Measurements from ENCODE around the gene SDF2.

DNA sequence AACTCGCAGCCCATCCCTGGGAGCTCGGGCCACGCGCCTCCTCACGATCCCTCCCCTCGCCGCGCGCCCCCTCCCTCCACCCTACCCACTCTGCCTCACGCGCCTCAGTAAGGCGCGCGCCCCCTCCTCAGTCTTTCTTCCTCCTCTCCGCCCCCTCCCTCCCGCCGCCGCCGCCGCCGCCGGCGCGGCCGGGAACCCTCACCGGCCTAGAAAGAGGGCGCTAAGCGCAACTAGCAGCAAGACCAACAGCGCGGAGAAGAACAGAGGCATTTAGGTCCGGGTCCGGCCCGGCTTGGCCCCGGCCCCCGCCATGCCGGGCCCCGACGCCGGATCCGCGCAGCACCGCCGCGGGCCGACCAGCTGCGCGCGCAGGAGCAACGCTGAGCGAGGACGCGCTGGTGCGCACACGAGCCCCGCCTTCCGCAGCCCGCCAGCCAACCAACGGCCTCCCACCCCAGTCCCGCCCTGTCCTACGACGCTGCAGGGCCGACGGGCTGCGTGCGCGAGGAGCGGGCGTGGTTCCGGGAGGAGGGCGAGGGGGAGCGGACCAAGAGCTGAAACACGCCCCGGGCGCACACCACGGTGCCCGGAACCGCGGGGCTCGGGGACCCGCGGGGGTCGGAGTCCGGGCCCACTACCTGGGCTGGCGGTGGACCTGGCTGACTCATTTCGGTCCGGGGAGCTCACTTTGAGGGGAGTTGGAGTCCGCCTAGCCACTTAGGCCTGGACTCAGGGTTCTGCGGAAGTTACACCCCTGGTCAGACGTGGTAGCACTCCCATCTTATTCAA, 16.7 kb downstream of the SDF2 start, which contains the start of gene BLTP2:
- TF ChIP-seq, protein P1, sequence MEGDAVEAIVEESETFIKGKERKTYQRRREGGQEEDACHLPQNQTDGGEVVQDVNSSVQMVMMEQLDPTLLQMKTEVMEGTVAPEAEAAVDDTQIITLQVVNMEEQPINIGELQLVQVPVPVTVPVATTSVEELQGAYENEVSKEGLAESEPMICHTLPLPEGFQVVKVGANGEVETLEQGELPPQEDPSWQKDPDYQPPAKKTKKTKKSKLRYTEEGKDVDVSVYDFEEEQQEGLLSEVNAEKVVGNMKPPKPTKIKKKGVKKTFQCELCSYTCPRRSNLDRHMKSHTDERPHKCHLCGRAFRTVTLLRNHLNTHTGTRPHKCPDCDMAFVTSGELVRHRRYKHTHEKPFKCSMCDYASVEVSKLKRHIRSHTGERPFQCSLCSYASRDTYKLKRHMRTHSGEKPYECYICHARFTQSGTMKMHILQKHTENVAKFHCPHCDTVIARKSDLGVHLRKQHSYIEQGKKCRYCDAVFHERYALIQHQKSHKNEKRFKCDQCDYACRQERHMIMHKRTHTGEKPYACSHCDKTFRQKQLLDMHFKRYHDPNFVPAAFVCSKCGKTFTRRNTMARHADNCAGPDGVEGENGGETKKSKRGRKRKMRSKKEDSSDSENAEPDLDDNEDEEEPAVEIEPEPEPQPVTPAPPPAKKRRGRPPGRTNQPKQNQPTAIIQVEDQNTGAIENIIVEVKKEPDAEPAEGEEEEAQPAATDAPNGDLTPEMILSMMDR (conservative IDR thresholded peaks at IDR 0.05; ENCODE audit: low read length): no peak
- no peak for TF ChIP-seq EZH2phosphoT487 (IDR thresholded peaks at IDR 0.05; ENCODE audit: borderline replicate concordance)

Data from Loucy (cell line).